DND-41 (cell line): ENCODE results near the gene TYR.
"Not testable (repeated sequence)": the region's sequence is repeated elsewhere in the genome, so short reads cannot be mapped to it uniquely, and the experiment has no call there.

Experiments
- ATAC-seq: fragments of 200-7000 bp; cut with Tn5 transposase; 3 replicates; pipeline ENCODE4 v1.9.1; 2021; ENCODE audit warnings: low read depth; ENCODE audit not compliant: insufficient read depth
- DNase-seq: peaks from one replicate; pipeline ENCODE4 v3.0.0-alpha.2; 2020
- H2AFZ ChIP-seq: 2 replicates; pipeline ENCODE4 v1.6.0; 2012; ENCODE audit warnings: low read depth, low read length
- H3K27ac ChIP-seq: 2 replicates; pipeline ENCODE4 v1.5.1; 2012; ENCODE audit warnings: low read length, inconsistent platforms
- H3K27me3 ChIP-seq: fragments of 200-600 bp; sonication (generic); 2 replicates; pipeline ENCODE4 v1.6.0; 2012; ENCODE audit warnings: low read length, mild to moderate bottlenecking, inconsistent platforms; ENCODE audit not compliant: insufficient read depth, poor library complexity
- H3K36me3 ChIP-seq: 2 replicates; pipeline ENCODE4 v1.5.1; 2012; ENCODE audit warnings: low read length, inconsistent platforms; ENCODE audit not compliant: insufficient read depth
- H3K4me1 ChIP-seq: 2 replicates; pipeline ENCODE4 v1.5.1; 2012; ENCODE audit warnings: mild to moderate bottlenecking, low read length; ENCODE audit not compliant: insufficient read depth
- H3K4me2 ChIP-seq: 2 replicates; pipeline ENCODE4 v1.6.0; 2012; ENCODE audit warnings: mild to moderate bottlenecking, moderate library complexity, low read length, inconsistent platforms; ENCODE audit not compliant: insufficient read depth
- H3K4me3 ChIP-seq, 2 experiments: fragments of 200-600 bp in 1 of 2; shearing (Covaris generic) in 1 of 2; 2 replicates each; pipeline ENCODE4 v1.5.1; 2012 to 2016; ENCODE audit warnings: inconsistent platforms in 2 of 2, low read length in 2 of 2, mild to moderate bottlenecking in 2 of 2, low read depth in 1 of 2, moderate library complexity in 1 of 2
- H3K79me2 ChIP-seq: 2 replicates; pipeline ENCODE4 v1.6.0; 2012; ENCODE audit warnings: low read length, inconsistent platforms; ENCODE audit not compliant: insufficient read depth
- H3K9ac ChIP-seq: 2 replicates; pipeline ENCODE4 v1.6.0; 2012; ENCODE audit warnings: low read depth, mild to moderate bottlenecking, inconsistent platforms, low read length, moderate library complexity
- H3K9me3 ChIP-seq: 2 replicates; pipeline ENCODE4 v1.5.1; 2012; ENCODE audit warnings: low read length, moderate library complexity, mild to moderate bottlenecking, inconsistent platforms; ENCODE audit not compliant: insufficient read depth, severe bottlenecking
- H4K20me1 ChIP-seq: 2 replicates; pipeline ENCODE4 v1.6.0; 2012; ENCODE audit warnings: low read length; ENCODE audit not compliant: insufficient read depth
- EZH2 ChIP-seq: IDR thresholded peaks from 3 replicates; pipeline ENCODE4 v1.6.1; 2012; ENCODE audit warnings: borderline replicate concordance, low read depth, mild to moderate bottlenecking, moderate library complexity, low read length, inconsistent platforms; ENCODE audit not compliant: severe bottlenecking
- TF ChIP-seq, protein P1 (sequence below): IDR thresholded peaks from 2 replicates; pipeline ENCODE4 v1.5.1; 2012; ENCODE audit warnings: borderline replicate concordance, low read length, moderate library complexity, mild to moderate bottlenecking; ENCODE audit not compliant: poor library complexity, severe bottlenecking; ENCODE audit errors: extremely low read depth

The TYR gene

DNA sequence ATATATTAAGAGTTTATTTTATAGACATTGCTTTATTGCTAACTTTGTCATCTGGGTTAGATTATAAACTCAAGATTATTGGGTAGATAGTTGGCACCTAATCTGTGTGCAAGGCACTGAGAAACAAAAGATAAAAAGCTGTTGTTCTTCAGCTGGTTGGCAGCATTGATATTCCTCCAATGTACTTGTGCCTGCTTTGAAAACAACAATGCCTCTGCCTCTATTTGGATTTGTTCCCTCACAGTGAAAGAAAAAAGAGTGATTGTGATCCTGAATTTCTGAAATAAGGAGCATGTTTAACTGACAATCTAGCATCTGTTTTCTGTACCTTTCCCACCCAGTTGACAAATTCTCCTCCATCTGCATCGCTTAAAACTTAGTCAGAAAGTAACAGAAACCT, 98.3 kb downstream of the TYR start:
- H3K27me3 ChIP-seq = no peaks in the 10 kb centered on the region
- H3K9me3 ChIP-seq = no peaks in the 10 kb centered on the region
- TF ChIP-seq, protein P1, sequence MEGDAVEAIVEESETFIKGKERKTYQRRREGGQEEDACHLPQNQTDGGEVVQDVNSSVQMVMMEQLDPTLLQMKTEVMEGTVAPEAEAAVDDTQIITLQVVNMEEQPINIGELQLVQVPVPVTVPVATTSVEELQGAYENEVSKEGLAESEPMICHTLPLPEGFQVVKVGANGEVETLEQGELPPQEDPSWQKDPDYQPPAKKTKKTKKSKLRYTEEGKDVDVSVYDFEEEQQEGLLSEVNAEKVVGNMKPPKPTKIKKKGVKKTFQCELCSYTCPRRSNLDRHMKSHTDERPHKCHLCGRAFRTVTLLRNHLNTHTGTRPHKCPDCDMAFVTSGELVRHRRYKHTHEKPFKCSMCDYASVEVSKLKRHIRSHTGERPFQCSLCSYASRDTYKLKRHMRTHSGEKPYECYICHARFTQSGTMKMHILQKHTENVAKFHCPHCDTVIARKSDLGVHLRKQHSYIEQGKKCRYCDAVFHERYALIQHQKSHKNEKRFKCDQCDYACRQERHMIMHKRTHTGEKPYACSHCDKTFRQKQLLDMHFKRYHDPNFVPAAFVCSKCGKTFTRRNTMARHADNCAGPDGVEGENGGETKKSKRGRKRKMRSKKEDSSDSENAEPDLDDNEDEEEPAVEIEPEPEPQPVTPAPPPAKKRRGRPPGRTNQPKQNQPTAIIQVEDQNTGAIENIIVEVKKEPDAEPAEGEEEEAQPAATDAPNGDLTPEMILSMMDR = no peak
- TF ChIP-seq EZH2 = no peak
- DNase-seq (no peak), ATAC-seq (no peak)
- no peaks in the 10 kb centered on the region for H3K79me2 ChIP-seq
- H3K4me2 ChIP-seq = no peak overlapping the region
- H3K4me1 ChIP-seq = no peaks in the 10 kb centered on the region
- no peaks in the 10 kb centered on the region for H3K36me3 ChIP-seq
- H4K20me1 ChIP-seq = no peaks in the 10 kb centered on the region
- H3K9ac ChIP-seq = no peak overlapping the region
- no peak overlapping the region for H3K27ac ChIP-seq
- H2AFZ ChIP-seq = no peak overlapping the region
- no peak overlapping the region for H3K4me3 ChIP-seq

DNA sequence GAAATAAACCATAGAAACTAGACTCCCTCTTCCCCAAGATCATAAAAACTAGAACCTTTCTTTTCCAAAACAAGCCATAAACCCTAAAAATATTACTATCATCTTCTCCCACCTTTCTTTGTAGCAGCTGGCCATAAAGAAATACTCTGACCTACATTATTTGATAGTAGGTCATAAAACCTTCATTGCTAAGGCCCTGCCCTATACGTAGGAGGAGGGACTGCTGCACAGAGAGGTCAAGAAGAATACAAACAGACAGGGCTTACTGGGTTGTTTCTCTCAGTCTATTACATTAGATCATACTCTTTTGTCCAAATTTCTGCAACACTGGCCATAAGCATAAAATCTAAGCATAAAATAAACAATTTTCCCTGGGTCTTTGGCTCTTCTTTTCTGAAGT, 101.5 kb downstream of the TYR start:
- no peak for ATAC-seq
- TF ChIP-seq EZH2 = no peak
- no peak for DNase-seq
- Histone ChIP-seq H3K9me3 (no peaks in the 10 kb centered on the region), H3K9ac (no peak overlapping the region), H3K4me2 (no peak overlapping the region), H3K4me1 (no peaks in the 10 kb centered on the region), H3K27ac (no peak overlapping the region), H3K4me3 (no peak overlapping the region), H4K20me1 (no peaks in the 10 kb centered on the region), H3K27me3 (no peaks in the 10 kb centered on the region), H3K79me2 (no peaks in the 10 kb centered on the region), H3K36me3 (no peaks in the 10 kb centered on the region), H2AFZ (no peak overlapping the region)

DNA sequence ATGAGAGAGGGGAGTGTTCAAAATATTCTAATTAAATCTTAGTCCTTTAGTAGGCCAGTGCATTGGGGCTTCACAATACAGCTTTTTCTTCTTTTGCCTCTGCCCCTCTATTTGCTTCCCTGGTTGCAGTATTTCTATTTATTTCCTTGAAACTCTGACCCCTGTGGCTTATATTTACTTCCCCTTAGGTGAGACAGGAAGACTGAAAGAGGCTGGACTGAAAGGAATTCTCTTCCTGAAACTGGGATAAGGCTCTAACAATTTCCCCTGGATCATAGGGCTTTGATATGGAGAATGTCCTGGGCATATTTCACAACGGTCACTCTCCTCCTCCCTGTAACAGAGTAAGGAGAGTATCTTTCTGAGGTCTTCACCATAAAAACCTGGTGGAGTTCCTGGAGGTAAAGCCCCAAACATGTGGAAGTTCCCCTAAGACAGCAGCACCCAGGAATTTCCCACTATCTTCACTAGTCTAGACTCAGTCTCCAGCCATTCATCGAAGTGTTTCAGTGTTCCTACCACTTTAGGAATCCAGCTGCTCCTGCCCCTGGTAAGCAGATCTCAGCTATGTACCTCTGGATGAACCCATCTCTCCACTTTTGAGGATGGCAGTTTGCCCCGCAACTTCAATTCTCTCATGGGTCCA, 103.5 kb downstream of the TYR start:
- not testable (repeated sequence) for DNase-seq, H3K4me2 ChIP-seq, H3K4me1 ChIP-seq, H3K27ac ChIP-seq, H3K36me3 ChIP-seq, H3K4me3 ChIP-seq, H2AFZ ChIP-seq, H3K9me3 ChIP-seq, ATAC-seq, H4K20me1 ChIP-seq, H3K27me3 ChIP-seq, H3K9ac ChIP-seq, H3K79me2 ChIP-seq

DNA sequence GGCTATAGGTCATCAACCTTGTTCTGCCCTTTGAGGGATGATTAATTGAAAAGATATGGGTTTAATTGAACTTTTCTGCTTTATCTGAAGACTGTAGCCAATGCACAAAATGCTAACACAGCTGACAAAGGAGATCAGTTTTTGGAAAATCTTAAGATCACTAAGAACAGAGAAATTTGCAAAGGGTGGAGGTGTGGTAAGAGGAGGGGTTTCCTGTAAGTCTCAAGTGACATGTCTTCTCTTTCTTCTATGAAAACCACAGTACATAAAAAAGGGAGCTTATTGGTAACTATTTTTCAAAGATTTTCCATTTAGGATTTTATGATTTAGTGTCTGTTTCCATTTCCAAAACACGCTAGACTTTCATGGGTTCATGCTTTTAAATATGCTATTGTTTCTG, 108.9 kb downstream of the TYR start:
- H4K20me1 ChIP-seq, H3K4me2 ChIP-seq, H3K27ac ChIP-seq, H3K79me2 ChIP-seq, H3K9me3 ChIP-seq, H3K36me3 ChIP-seq, DNase-seq, H3K4me3 ChIP-seq, ATAC-seq, H2AFZ ChIP-seq, H3K27me3 ChIP-seq, H3K9ac ChIP-seq, H3K4me1 ChIP-seq: not testable (repeated sequence)

DNA sequence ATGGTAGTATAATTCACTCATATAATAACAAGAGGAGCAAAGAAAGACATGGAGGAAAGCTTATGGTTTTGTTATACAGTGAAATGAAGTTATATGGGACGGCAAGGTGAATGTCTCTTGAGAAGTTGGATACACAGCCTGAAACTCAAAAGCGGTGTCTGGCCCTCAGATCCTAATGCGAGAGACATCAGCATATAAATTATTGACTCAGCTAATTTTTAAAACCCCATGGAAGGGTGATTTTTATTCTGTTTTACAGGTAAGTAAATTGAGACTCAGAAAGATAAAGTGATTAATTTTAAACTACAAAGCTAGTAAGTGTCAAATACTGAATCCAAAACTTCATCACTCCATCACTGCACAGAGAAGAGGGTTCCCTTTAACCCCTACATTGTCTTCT, 110.3 kb downstream of the TYR start:
- not testable (repeated sequence) for H3K9ac ChIP-seq, H3K4me2 ChIP-seq, H4K20me1 ChIP-seq, H3K9me3 ChIP-seq, H3K4me1 ChIP-seq, H2AFZ ChIP-seq, H3K27me3 ChIP-seq, H3K36me3 ChIP-seq, ATAC-seq, H3K79me2 ChIP-seq, H3K4me3 ChIP-seq, H3K27ac ChIP-seq, DNase-seq
